Tibial artery (tissue), 4 donors: ENCODE measurements around the gene FAM168A.

Source experiments
- DNase-seq, 2 donors: peaks; one replicate each; pipeline ENCODE4 v3.0.0-alpha.2; 2019
- H3K27ac ChIP-seq, 2 donors: fragments of 200-600 bp; sonication (generic) in 1 of 2; 1 replicate in 1 of 2; 2 replicates in 1 of 2; pipeline ENCODE4 v1.5.1; 2018 to 2019; ENCODE audit warnings: mild to moderate bottlenecking in 1 of 2
- H3K27me3 ChIP-seq, 2 donors: fragments of 200-600 bp; sonication (generic) in 1 of 2; one replicate each; pipeline versions ENCODE4 v1.5.1 to v1.6.0; 2016 to 2019
- H3K36me3 ChIP-seq, 3 donors: fragments of 200-600 bp; sonication (generic) in 2 of 3; one replicate each; pipeline ENCODE4 v1.5.1; 2016 to 2019; ENCODE audit warnings: mild to moderate bottlenecking in 2 of 3
- H3K4me1 ChIP-seq, 4 donors: fragments of 200-600 bp; sonication (generic) in 2 of 4; 1 replicate in 3 of 4; 2 replicates in 1 of 4; pipeline ENCODE4 v1.5.1; 2016 to 2019
- H3K4me3 ChIP-seq, 2 donors: fragments of 200-600 bp; sonication (generic) in 1 of 2; 1 replicate in 1 of 2; 2 replicates in 1 of 2; pipeline ENCODE4 v1.5.1; 2018 to 2019; ENCODE audit warnings: mild to moderate bottlenecking in 2 of 2
- H3K9me3 ChIP-seq, 3 donors: fragments of 200-600 bp; sonication (generic) in 1 of 3; one replicate each; pipeline ENCODE4 v1.5.1; 2016 to 2019
- intact Hi-C: fragments of 100-400 bp; cut with DNase I; formaldehyde crosslinking; loops from one replicate; pipeline ENCODE4 v1.15.0; 2023; ENCODE audit warnings: low total_unique reads
- TF ChIP-seq, protein P1 (sequence below), 2 experiments: fragments of 200-600 bp in 1 of 2; fragments of 450-650 bp in 1 of 2; IDR thresholded peaks; one replicate each; pipeline ENCODE4 v1.5.1; 2017 to 2019; ENCODE audit warnings: antibody characterized with exemption in 2 of 2, mild to moderate bottlenecking in 1 of 2, moderate library complexity in 1 of 2

The FAM168A gene

DNA sequence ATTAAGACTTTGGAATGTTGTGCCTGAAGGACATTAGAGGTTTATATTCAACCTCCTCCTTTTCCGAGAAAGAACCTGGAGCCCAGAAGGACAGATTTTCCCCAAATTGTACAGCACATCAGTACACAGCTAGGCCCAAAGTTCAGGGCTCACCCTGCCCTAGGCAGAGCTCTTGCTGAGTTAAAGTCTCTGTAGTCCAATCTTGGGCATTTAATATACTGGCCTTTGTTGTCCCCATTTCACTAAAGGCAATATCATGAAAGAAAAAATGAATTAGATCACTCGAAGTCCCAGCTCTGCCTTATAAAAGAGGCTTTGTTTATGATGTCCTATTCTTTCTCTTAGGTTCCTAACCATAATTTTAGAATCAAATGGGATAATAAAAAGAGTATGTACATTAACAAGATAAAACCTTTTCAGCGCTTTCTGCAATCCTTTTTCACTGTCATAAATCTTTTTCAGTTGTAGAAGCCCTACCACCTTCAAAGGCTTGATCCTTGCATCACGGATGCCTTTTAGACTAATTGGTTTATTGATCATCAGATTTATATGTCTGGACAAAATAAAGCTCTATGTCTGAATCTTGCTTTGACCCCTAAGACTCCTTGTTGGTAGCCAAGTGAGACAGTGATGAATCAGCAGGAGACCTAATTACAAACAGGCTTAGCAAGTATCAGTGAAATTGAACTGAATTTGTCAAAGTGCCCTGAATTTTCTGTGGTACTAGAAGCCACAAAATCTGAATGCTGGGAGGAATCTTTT is 181.9 kb downstream of the FAM168A start:
- Histone ChIP-seq H3K4me3 (no peak overlapping the region), H3K27me3 (no peaks in the 10 kb centered on the region), H3K9me3 (no peaks in the 10 kb centered on the region), H3K27ac (peak overlapping the region; percentile 60 to 61), H3K4me1 (peaks cover 0 to 38% (median 22%) of the 10 kb centered on the region in 4 donors), H3K36me3 (peaks cover 7 to 26% (median 10%) of the 10 kb centered on the region in 3 donors)
- TF ChIP-seq, protein P1, sequence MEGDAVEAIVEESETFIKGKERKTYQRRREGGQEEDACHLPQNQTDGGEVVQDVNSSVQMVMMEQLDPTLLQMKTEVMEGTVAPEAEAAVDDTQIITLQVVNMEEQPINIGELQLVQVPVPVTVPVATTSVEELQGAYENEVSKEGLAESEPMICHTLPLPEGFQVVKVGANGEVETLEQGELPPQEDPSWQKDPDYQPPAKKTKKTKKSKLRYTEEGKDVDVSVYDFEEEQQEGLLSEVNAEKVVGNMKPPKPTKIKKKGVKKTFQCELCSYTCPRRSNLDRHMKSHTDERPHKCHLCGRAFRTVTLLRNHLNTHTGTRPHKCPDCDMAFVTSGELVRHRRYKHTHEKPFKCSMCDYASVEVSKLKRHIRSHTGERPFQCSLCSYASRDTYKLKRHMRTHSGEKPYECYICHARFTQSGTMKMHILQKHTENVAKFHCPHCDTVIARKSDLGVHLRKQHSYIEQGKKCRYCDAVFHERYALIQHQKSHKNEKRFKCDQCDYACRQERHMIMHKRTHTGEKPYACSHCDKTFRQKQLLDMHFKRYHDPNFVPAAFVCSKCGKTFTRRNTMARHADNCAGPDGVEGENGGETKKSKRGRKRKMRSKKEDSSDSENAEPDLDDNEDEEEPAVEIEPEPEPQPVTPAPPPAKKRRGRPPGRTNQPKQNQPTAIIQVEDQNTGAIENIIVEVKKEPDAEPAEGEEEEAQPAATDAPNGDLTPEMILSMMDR (IDR thresholded peaks at IDR 0.05), result no peak
- no peak for DNase-seq
- intact Hi-C loops, result no loop called here

DNA sequence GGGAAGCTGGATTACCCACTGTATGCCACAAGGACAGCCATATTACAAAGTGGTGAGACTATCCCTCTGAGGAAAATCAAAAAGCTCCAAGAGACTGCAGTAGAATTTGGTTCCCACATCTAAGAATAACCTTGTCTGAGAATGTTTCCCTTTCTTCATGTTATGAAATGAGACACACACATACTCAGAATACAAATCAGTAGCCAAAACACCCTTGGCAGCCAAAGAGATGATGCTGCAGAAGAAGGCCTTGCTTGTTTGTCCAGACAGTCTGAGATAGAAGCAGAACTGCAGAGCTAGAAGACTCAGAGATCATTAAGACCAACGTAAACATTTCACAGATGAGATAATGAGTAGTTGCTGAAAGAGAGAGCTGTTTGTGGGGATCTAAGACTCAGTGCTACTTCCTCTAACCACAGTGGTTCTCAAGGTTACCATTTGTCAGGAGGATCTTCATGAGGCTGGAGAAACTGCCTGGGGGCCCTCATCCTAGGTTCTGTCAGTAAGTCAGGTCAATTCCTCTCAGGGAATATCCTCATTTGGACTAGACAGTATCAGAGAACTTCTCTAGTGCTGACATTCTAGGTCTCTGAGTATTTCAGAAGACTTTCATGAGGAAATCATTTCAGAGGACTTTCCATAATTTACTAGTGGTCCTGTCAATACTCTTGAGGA is 182.8 kb downstream of the FAM168A start:
- intact Hi-C loops, result no loop called here
- Histone ChIP-seq H3K27me3 (no peaks in the 10 kb centered on the region), H3K36me3 (peaks cover 7 to 30% (median 10%) of the 10 kb centered on the region in 3 donors), H3K4me1 (peaks cover 0 to 38% (median 22%) of the 10 kb centered on the region in 4 donors), H3K4me3 (no peak overlapping the region), H3K27ac (peak overlapping the region; percentile 60 to 61), H3K9me3 (no peaks in the 10 kb centered on the region)
- TF ChIP-seq, protein P1 (IDR thresholded peaks at IDR 0.05), result no peak
- no peak for DNase-seq

DNA sequence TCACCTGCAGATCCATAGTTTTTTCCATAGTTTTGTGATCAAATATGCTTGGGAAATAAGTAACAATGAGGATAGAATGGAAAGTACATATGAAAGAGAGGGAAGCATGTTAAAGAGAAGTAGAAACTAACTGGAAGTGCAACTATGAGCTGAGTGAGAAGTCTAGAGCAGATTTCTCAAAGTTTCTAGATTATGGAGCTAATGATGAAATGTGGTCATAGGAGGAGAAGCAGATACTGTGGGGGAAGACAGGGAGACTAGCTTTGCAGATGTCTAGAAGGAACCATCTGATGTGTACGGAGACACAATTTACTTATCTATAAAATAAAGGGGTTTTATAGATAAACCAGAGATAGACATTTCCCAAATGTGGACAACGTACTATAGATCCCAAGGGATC is 184.7 kb downstream of the FAM168A start:
- intact Hi-C loops, result no loop called here
- no peak overlapping the region for H3K4me3 ChIP-seq
- H3K27ac ChIP-seq, result peak overlapping the region; percentile 60 to 61
- no peak for DNase-seq
- peaks cover 0 to 25% (median 12%) of the 10 kb centered on the region in 3 donors for H3K36me3 ChIP-seq
- TF ChIP-seq, protein P1 (IDR thresholded peaks at IDR 0.05), result no peak
- peaks cover 0 to 38% (median 22%) of the 10 kb centered on the region in 4 donors for H3K4me1 ChIP-seq
- no peaks in the 10 kb centered on the region for H3K9me3 ChIP-seq
- H3K27me3 ChIP-seq, result no peaks in the 10 kb centered on the region

DNA sequence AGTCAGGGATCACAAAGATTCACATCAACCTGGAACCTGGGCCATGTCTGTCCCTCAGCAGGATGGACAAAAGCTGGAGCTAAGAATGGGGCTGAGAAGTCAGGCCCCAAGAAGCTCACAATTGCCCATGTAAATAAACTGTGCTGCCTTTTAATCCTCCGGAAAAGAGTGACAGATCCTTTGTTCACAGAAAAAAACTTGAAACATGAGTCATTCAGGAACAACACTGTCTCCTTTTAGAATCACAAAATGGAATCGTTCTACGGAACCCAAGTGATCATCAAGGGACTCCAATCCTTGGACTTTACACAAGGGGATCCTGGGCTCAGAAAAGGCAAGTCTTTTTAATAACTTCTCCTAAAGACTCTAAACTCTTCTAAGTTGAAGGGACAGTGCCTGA is 185.6 kb downstream of the FAM168A start:
- no peak overlapping the region for H3K4me3 ChIP-seq
- intact Hi-C loops, result no loop called here
- DNase-seq, result no peak
- H3K27ac ChIP-seq, result peak overlapping the region in 1 of 2 donors; percentile 9
- TF ChIP-seq, protein P1 (IDR thresholded peaks at IDR 0.05), result no peak
- H3K27me3 ChIP-seq, result no peaks in the 10 kb centered on the region
- peaks cover 0 to 30% (median 21%) of the 10 kb centered on the region in 3 donors for H3K36me3 ChIP-seq
- H3K4me1 ChIP-seq, result peaks cover 0 to 38% (median 22%) of the 10 kb centered on the region in 4 donors
- H3K9me3 ChIP-seq, result no peaks in the 10 kb centered on the region

DNA sequence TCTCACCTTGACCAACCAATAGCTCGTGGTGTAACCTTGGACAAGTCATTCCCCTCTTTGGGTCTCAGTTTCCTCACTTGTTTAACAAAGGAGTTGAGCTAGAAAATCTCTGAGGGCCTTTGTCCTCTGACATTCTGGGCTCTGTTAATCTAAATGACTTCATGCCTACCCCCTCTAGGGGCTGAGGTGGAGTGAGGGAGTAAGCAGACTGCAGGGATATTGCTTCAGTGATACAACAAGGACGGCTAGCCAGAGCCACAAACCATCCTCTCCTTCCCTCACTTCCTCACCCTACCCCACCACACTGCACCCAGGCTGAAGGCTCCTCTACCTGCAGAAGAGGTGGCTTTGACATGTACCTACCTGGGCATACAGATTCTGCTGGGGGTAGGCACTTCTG is 186.9 kb downstream of the FAM168A start:
- no peaks in the 10 kb centered on the region for H3K9me3 ChIP-seq
- no peak overlapping the region for H3K27ac ChIP-seq
- H3K4me1 ChIP-seq, result peaks cover 0 to 33% (median 19%) of the 10 kb centered on the region in 4 donors
- DNase-seq, result no peak
- peaks cover 9 to 41% (median 31%) of the 10 kb centered on the region in 3 donors for H3K36me3 ChIP-seq
- no peaks in the 10 kb centered on the region for H3K27me3 ChIP-seq
- intact Hi-C loops, result no loop called here
- TF ChIP-seq, protein P1 (IDR thresholded peaks at IDR 0.05), result no peak
- no peak overlapping the region for H3K4me3 ChIP-seq
